HG02610 (cell line): ENCODE results near the gene WFDC1.

ENCODE experiments used
- ATAC-seq: cut with Tn5 transposase; IDR thresholded peaks from one replicate; pipeline ENCODE4 v1.9.1; 2021; ENCODE audit warnings: mild to moderate bottlenecking, moderate library complexity; ENCODE audit not compliant: unreplicated experiment

The WFDC1 gene

GRCh38 chr16:84370723-84371552 is 76.3 kb downstream of the WFDC1 start:
- no peak for ATAC-seq

GRCh38 chr16:84371553-84371865 is 76.8 kb downstream of the WFDC1 start:
- no peak for ATAC-seq

GRCh38 chr16:84373907-84374489 is 79.3 kb downstream of the WFDC1 start:
- ATAC-seq = no peak

GRCh38 chr16:84378099-84378498 is 83.4 kb downstream of the WFDC1 start:
- no peak for ATAC-seq

- no peak for ATAC-seq
Measured at GRCh38 chr16:84378567-84378966, 83.9 kb downstream of the WFDC1 start.

GRCh38 chr16:84379008-84379708 is 84.5 kb downstream of the WFDC1 start:
- ATAC-seq = no peak
